Coronary artery (tissue), 2 donors: ENCODE data around the gene EIF4E.

ENCODE experiments used
- DNase-seq: peaks from one replicate; pipeline ENCODE4 v3.0.0-alpha.2; 2017; ENCODE audit warnings: low spot score
- H3K27ac ChIP-seq, 2 donors: fragments of 200-600 bp; sonication (generic); one replicate each; pipeline ENCODE4 v1.5.1; 2016 to 2019
- H3K4me3 ChIP-seq: fragments of 200-600 bp; sonication (generic); 2 replicates; pipeline ENCODE4 v1.5.1; 2016; ENCODE audit warnings: mild to moderate bottlenecking, moderate library complexity
- CTCF ChIP-seq: fragments of 200-600 bp; sonication (generic); IDR thresholded peaks from one replicate; pipeline ENCODE4 v1.5.1; 2019; ENCODE audit warnings: antibody characterized with exemption

The EIF4E gene

GRCh38 chr4:98909646-98910401 lies 19.1 kb downstream of the EIF4E start:
- Histone ChIP-seq H3K4me3 (no peak overlapping the region), H3K27ac (no peak overlapping the region)
- DNase-seq, result no peak
- TF ChIP-seq CTCF, result no peak

- no peak for TF ChIP-seq CTCF
- no peak for DNase-seq
- Histone ChIP-seq H3K27ac (no peak overlapping the region), H3K4me3 (no peak overlapping the region)
Observed at GRCh38 chr4:98908703-98909262, 20.1 kb downstream of the EIF4E start.

- Histone ChIP-seq H3K27ac (no peak overlapping the region), H3K4me3 (no peak overlapping the region)
- TF ChIP-seq CTCF, result no peak
- DNase-seq, result no peak
Observed at GRCh38 chr4:98908182-98908581, 20.8 kb downstream of the EIF4E start.

- TF ChIP-seq CTCF, result no peak
- Histone ChIP-seq H3K27ac (no peak overlapping the region), H3K4me3 (no peak overlapping the region)
- no peak for DNase-seq
Observed at GRCh38 chr4:98905839-98906238, 23.1 kb downstream of the EIF4E start.

- H3K27ac ChIP-seq, result no peak overlapping the region
- TF ChIP-seq CTCF, result no peak
- no peak for DNase-seq
- H3K4me3 ChIP-seq, result no peak overlapping the region
Observed at GRCh38 chr4:98905297-98905696, 23.6 kb downstream of the EIF4E start.

- no peak for TF ChIP-seq CTCF
- no peak overlapping the region for H3K27ac ChIP-seq
- no peak for DNase-seq
- H3K4me3 ChIP-seq, result no peak overlapping the region
Observed at GRCh38 chr4:98903963-98904362, 25.0 kb downstream of the EIF4E start.

GRCh38 chr4:98903561-98903960 lies 25.4 kb downstream of the EIF4E start:
- DNase-seq, result no peak
- TF ChIP-seq CTCF, result no peak
- no peak overlapping the region for H3K27ac ChIP-seq
- no peak overlapping the region for H3K4me3 ChIP-seq
